ENCODE results near the gene MAPK6. TPM values are rescaled to one million over a fixed set of nuclear protein-coding genes. Genes with fewer than 3 reads are reported as not detected.
A peak's percentile ranks its signal among the peaks of the same experiment; 100 is the strongest.

Gene MAPK6
- total RNA-seq, 4 donors from 2014 or later = 53.8 to 162 (median 69.2) TPM

- intact Hi-C loops (cut with DNase I) = no loop called here
- Histone ChIP-seq H3K27me3 (no peaks in the 10 kb centered on the region), H3K36me3 (no peaks in the 10 kb centered on the region), H3K27ac (peak overlapping the region in 3 of 4 donors; percentile 73 to 89 (median 87)), H3K9me3 (no peaks in the 10 kb centered on the region), H3K4me3 (no peak overlapping the region), H3K4me1 (peaks cover 21 to 100% (median 37%) of the 10 kb centered on the region in 3 donors)
- WGBS, 2 donors = 69 to 72% methylated on average over 2 of the region's 2 CpGs
- TF ChIP-seq, protein P1, sequence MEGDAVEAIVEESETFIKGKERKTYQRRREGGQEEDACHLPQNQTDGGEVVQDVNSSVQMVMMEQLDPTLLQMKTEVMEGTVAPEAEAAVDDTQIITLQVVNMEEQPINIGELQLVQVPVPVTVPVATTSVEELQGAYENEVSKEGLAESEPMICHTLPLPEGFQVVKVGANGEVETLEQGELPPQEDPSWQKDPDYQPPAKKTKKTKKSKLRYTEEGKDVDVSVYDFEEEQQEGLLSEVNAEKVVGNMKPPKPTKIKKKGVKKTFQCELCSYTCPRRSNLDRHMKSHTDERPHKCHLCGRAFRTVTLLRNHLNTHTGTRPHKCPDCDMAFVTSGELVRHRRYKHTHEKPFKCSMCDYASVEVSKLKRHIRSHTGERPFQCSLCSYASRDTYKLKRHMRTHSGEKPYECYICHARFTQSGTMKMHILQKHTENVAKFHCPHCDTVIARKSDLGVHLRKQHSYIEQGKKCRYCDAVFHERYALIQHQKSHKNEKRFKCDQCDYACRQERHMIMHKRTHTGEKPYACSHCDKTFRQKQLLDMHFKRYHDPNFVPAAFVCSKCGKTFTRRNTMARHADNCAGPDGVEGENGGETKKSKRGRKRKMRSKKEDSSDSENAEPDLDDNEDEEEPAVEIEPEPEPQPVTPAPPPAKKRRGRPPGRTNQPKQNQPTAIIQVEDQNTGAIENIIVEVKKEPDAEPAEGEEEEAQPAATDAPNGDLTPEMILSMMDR (IDR thresholded peaks at IDR 0.05) = no peak
- no peak for TF ChIP-seq POLR2A (IDR thresholded peaks at IDR 0.05)
- DNase-seq = no peak
These were observed 10.2 kb upstream of the MAPK6 start for GRCh38 chr15:52008698-52009434.

DNA sequence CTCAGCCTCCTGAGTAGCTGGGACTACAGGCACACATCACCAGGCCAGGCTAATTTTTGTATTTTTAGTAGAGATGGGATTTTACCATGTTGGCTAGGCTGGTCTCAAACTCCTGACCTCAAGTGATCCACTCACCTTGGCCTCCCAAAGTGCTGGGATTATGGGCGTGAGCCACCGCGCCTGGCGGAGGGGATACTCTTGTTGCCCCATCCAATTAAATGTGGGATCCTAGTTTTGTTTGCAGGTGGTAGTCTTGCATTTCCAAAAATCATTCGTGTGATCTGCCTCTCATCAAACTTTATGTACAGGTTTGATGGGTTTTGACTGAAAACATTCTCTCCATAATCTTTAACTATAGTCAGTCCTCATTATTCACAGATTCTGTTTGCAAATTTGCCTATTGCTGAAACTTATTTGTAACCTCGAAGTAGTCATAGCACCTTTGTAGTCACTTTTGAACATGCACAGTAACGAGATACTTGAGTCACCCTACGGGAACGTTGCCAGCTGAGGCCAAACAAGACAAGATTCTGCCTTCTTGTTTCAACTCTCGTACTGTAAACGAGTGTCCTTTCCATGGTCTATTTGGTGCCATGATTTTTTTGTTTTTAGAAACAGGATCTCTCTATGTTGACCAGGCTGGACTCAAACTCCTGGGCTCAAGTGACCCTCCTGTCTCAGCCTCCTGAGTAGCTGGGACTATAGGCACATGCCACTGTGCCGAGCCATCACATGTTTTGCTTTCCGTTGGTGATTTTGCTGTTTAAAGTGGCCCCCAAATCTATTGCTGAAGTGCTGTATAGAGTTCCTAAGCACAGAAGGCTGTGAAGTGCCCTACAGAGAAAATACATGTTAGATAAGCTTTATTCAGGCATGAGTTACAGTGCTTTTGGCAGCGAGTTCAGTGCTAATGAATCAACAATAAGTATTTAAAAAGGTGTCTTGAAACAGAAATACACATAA, 8.1 kb upstream of the MAPK6 start:
- Histone ChIP-seq H3K27ac (peak overlapping the region; percentile 77 to 89 (median 82)), H3K4me3 (peak overlapping the region in 1 of 4 donors; percentile 4), H3K27me3 (no peaks in the 10 kb centered on the region), H3K9me3 (no peaks in the 10 kb centered on the region), H3K36me3 (no peaks in the 10 kb centered on the region), H3K4me1 (peaks cover 10 to 83% (median 24%) of the 10 kb centered on the region in 3 donors)
- TF ChIP-seq, protein P1 (IDR thresholded peaks at IDR 0.05) = no peak
- TF ChIP-seq POLR2A (IDR thresholded peaks at IDR 0.05) = no peak
- intact Hi-C loops (cut with DNase I) = no loop called here
- DNase-seq = no peak
- WGBS, 2 donors = 44 to 59% methylated on average over 14 of the region's 14 CpGs

DNA sequence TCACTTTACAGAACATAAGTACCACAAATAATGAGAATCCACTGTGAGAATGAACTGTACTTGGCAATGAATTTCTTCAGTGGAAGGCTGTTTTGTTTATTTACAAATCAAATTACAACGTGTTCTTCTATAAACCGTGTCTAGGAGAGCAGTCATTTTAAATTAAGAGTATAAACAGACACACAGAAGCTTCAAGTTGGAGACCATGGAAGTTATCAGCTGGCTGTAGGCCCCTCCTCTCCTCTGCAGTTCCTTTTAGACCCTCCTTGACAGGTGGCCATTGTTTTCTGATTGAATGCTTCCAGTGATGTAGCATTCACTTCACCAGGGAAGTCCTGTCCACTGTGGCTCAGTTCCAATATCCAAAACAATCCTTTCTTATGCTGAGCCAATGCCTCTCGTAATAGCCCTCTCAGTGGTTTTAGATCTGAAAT, 7.3 kb upstream of the MAPK6 start:
- TF ChIP-seq POLR2A (IDR thresholded peaks at IDR 0.05) = no peak
- TF ChIP-seq, protein P1 (IDR thresholded peaks at IDR 0.05) = no peak
- H3K36me3 ChIP-seq = no peaks in the 10 kb centered on the region
- DNase-seq = no peak
- peaks cover 10 to 75% (median 17%) of the 10 kb centered on the region in 3 donors for H3K4me1 ChIP-seq
- intact Hi-C loops (cut with DNase I) = no loop called here
- H3K27ac ChIP-seq = peak overlapping the region; percentile 77 to 89 (median 82)
- H3K27me3 ChIP-seq = no peaks in the 10 kb centered on the region
- WGBS, 2 donors = 23 to 38% methylated on average over 3 of the region's 3 CpGs
- H3K4me3 ChIP-seq = no peak overlapping the region
- no peaks in the 10 kb centered on the region for H3K9me3 ChIP-seq

GRCh38 chr15:52012210-52012609, 6.8 kb upstream of the MAPK6 start:
- Histone ChIP-seq H3K4me3 (no peak overlapping the region), H3K4me1 (peaks cover 7 to 70% (median 12%) of the 10 kb centered on the region in 3 donors), H3K9me3 (no peaks in the 10 kb centered on the region), H3K27ac (peak overlapping the region; percentile 77 to 89 (median 82)), H3K36me3 (no peaks in the 10 kb centered on the region), H3K27me3 (no peaks in the 10 kb centered on the region)
- 32 to 36% methylated on average over 2 of the region's 2 CpGs for WGBS, 2 donors
- no peak for DNase-seq
- intact Hi-C loops (cut with DNase I) = no loop called here
- TF ChIP-seq, protein P1 (IDR thresholded peaks at IDR 0.05) = no peak
- TF ChIP-seq POLR2A (IDR thresholded peaks at IDR 0.05) = no peak
